H1 (cell line): ENCODE data around the gene SAT1. TPM values are rescaled to one million over a fixed set of nuclear protein-coding genes. Genes with fewer than 3 reads are reported as not detected.

Experiments
- CTCF ChIA-PET: fragments of 300-600 bp; sonication (Branson Sonifier 250); formaldehyde crosslinking; loops from one replicate; lab custom pipeline; 2021; ENCODE audit not compliant: partially characterized antibody; lab: Charles Lee
- POLR2A ChIA-PET: fragments of 300-600 bp; sonication (Branson Sonifier 250); formaldehyde crosslinking; loops from one replicate; lab custom pipeline; 2021; ENCODE audit warnings: inconsistent platforms; ENCODE audit not compliant: partially characterized antibody; lab: Charles Lee
- DNase-seq, 2 experiments: peaks; one replicate each; pipeline versions ENCODE4 v3.0.0 to v3.0.0-alpha.2; 2010 to 2022; ENCODE audit warnings: low spot score in 2 of 2, low read depth in 1 of 2, mixed read lengths in 1 of 2
- FAIRE-seq: peaks from 2 replicates; lab custom pipeline; 2011; peaks lifted over from hg19 to GRCh38; lab: Jason Lieb, UNC
- H2AFZ ChIP-seq: 2 replicates; pipeline ENCODE4 v1.8.1; 2012; ENCODE audit warnings: low read length, inconsistent platforms
- H2AK5ac ChIP-seq: 2 replicates; pipeline ENCODE4 v1.6.1; 2013; ENCODE audit warnings: low read depth, low read length
- H2BK120ac ChIP-seq: replicated peaks from 2 replicates; pipeline ENCODE3; 2013; ENCODE audit warnings: low read depth, low read length, inconsistent platforms
- H2BK12ac ChIP-seq: 2 replicates; pipeline ENCODE4 v1.6.1; 2013; ENCODE audit warnings: low read depth, low read length
- H2BK15ac ChIP-seq: 2 replicates; pipeline ENCODE4 v1.6.1; 2013; ENCODE audit warnings: low read length
- H2BK20ac ChIP-seq: 2 replicates; pipeline ENCODE4 v1.6.1; 2013; ENCODE audit warnings: low read length
- H2BK5ac ChIP-seq: 2 replicates; pipeline ENCODE4 v1.6.1; 2013; ENCODE audit warnings: low read depth, low read length
- H3K14ac ChIP-seq: 2 replicates; pipeline ENCODE4 v1.6.1; 2013; ENCODE audit warnings: inconsistent platforms; ENCODE audit not compliant: insufficient read length
- H3K18ac ChIP-seq: 2 replicates; pipeline ENCODE4 v1.6.1; 2013; ENCODE audit warnings: low read length; ENCODE audit errors: extremely low read depth
- H3K23ac ChIP-seq: 2 replicates; pipeline ENCODE4 v1.6.1; 2013; ENCODE audit warnings: inconsistent platforms; ENCODE audit not compliant: insufficient read length
- H3K23me2 ChIP-seq: 2 replicates; pipeline ENCODE4 v1.6.1; 2013; ENCODE audit warnings: low read depth, low read length
- H3K27ac ChIP-seq: 2 replicates; pipeline ENCODE4 v1.6.1; 2011; ENCODE audit warnings: low read depth, low read length, inconsistent platforms
- H3K27me3 ChIP-seq, 4 experiments: replicated peaks in 1 of 4; 1 replicate in 1 of 4; 2 replicates in 3 of 4; pipeline versions ENCODE4 v1.6.1 to v1.8.1; 2011 to 2013; ENCODE audit warnings: low read length in 3 of 4, mild to moderate bottlenecking in 3 of 4, inconsistent platforms in 2 of 4, mixed read lengths in 2 of 4, moderate library complexity in 1 of 4; ENCODE audit not compliant: control insufficient read depth in 3 of 4, insufficient read depth in 3 of 4; ENCODE audit errors: extremely low read depth in 1 of 4
- H3K36me3 ChIP-seq, 4 experiments: 2 replicates each; pipeline versions ENCODE4 v1.6.1 to v1.8.1; 2011 to 2013; ENCODE audit warnings: mild to moderate bottlenecking in 4 of 4, low read length in 3 of 4, moderate library complexity in 2 of 4, control low read depth in 1 of 4, inconsistent platforms in 1 of 4; ENCODE audit not compliant: insufficient read depth in 4 of 4, control insufficient read depth in 2 of 4
- H3K4ac ChIP-seq: replicated peaks from 2 replicates; pipeline ENCODE3; 2013; ENCODE audit warnings: low read length, low read depth, mixed read lengths, inconsistent platforms; ENCODE audit not compliant: insufficient read length
- H3K4me1 ChIP-seq, 4 experiments: replicated peaks in 1 of 4; 1 replicate in 1 of 4; 2 replicates in 3 of 4; pipeline versions ENCODE4 v1.6.1 to v1.8.1; 2011 to 2013; ENCODE audit warnings: low read length in 3 of 4, inconsistent platforms in 2 of 4, mixed read lengths in 1 of 4; ENCODE audit not compliant: insufficient read depth in 4 of 4, control insufficient read depth in 3 of 4
- H3K4me2 ChIP-seq, 2 experiments: 2 replicates each; pipeline versions ENCODE4 v1.6.1 to v1.8.1; 2011 to 2013; ENCODE audit warnings: low read depth in 2 of 2, low read length in 2 of 2, control low read depth in 1 of 2, inconsistent platforms in 1 of 2, mild to moderate bottlenecking in 1 of 2; ENCODE audit not compliant: insufficient read depth in 1 of 2
- H3K4me3 ChIP-seq, 4 experiments: fragments of 200-600, 300-600 bp in 1 of 4; sonication (generic), shearing (Covaris generic), sonication (Bioruptor Twin) in 1 of 4; 2 replicates each; pipeline versions ENCODE4 v1.5.1 to v1.8.1; 2011 to 2016; ENCODE audit warnings: low read length in 4 of 4, low read depth in 3 of 4, control low read depth in 2 of 4, inconsistent platforms in 2 of 4, mild to moderate bottlenecking in 2 of 4, mixed read lengths in 1 of 4, moderate library complexity in 1 of 4; ENCODE audit not compliant: insufficient read depth in 2 of 4; ENCODE audit errors: extremely low read depth in 1 of 4
- H3K56ac ChIP-seq: replicated peaks from 2 replicates; pipeline ENCODE3; 2013; ENCODE audit warnings: low read depth, mild to moderate bottlenecking, mixed read lengths, low read length, inconsistent platforms; ENCODE audit not compliant: insufficient read length
- H3K79me1 ChIP-seq: 2 replicates; pipeline ENCODE4 v1.6.1; 2013; ENCODE audit warnings: low read depth, low read length, control low read depth
- H3K79me2 ChIP-seq, 2 experiments: 2 replicates each; pipeline versions ENCODE4 v1.6.1 to v1.8.1; 2012 to 2013; ENCODE audit warnings: low read length in 2 of 2, mild to moderate bottlenecking in 2 of 2, inconsistent platforms in 1 of 2; ENCODE audit not compliant: insufficient read depth in 2 of 2, control insufficient read depth in 1 of 2
- H3K9ac ChIP-seq, 4 experiments: replicated peaks in 1 of 4; 1 replicate in 1 of 4; 2 replicates in 3 of 4; pipeline versions ENCODE4 v1.6.1 to v1.8.1; 2011 to 2013; ENCODE audit warnings: low read depth in 3 of 4, low read length in 3 of 4, control low read depth in 2 of 4, mild to moderate bottlenecking in 2 of 4, moderate library complexity in 2 of 4, inconsistent platforms in 1 of 4; ENCODE audit errors: extremely low read depth in 1 of 4
- H3K9me3 ChIP-seq, 2 experiments: 2 replicates each; pipeline versions ENCODE4 v1.6.1 to v1.8.1; 2012 to 2013; ENCODE audit warnings: mild to moderate bottlenecking in 2 of 2, moderate library complexity in 2 of 2, control low read depth in 1 of 2, inconsistent platforms in 1 of 2, low read depth in 1 of 2, low read length in 1 of 2, mixed read lengths in 1 of 2; ENCODE audit not compliant: insufficient read depth in 2 of 2
- H4K20me1 ChIP-seq, 2 experiments: replicated peaks in 1 of 2; 2 replicates each; pipeline versions ENCODE3 to v1.8.1; 2011 to 2013; ENCODE audit warnings: inconsistent platforms in 2 of 2, low read length in 2 of 2, mild to moderate bottlenecking in 1 of 2; ENCODE audit not compliant: insufficient read depth in 2 of 2, control insufficient read depth in 1 of 2
- H4K5ac ChIP-seq: 2 replicates; pipeline ENCODE4 v1.6.1; 2013; ENCODE audit warnings: low read length, low read depth, mixed read lengths, inconsistent platforms; ENCODE audit not compliant: insufficient read length
- H4K8ac ChIP-seq: 2 replicates; pipeline ENCODE4 v1.8.0; 2013; ENCODE audit warnings: mild to moderate bottlenecking, moderate library complexity, low read length, inconsistent platforms; ENCODE audit not compliant: insufficient read depth; ENCODE audit errors: extremely low read depth
- H4K91ac ChIP-seq: replicated peaks from 2 replicates; pipeline ENCODE3; 2013; ENCODE audit warnings: low read length, mixed read lengths, inconsistent platforms; ENCODE audit not compliant: insufficient read length
- TAF7 ChIP-seq: optimal IDR thresholded peaks from 2 replicates; pipeline ENCODE3; 2011; ENCODE audit warnings: low read depth, mild to moderate bottlenecking, inconsistent platforms, low read length, moderate library complexity, borderline replicate concordance
- WGBS, 2 experiments: shearing (Covaris generic) in 1 of 2; methylation state at CpG; one replicate each; pipeline versions ENCODE4 v1.1.6 to v1.1.7; 2013 to 2015; ENCODE audit warnings: low lambda C conversion rate in 2 of 2, mixed read lengths in 2 of 2, inconsistent platforms in 1 of 2, low coverage in 1 of 2, missing lambda C conversion rate in 1 of 2; ENCODE audit not compliant: insufficient replicate concordance in 2 of 2, insufficient coverage in 1 of 2, insufficient read length in 1 of 2; ENCODE audit errors: extremely low coverage in 1 of 2, missing lambda C conversion rate in 1 of 2; 5-methylcytosine and 5-hydroxymethylcytosine counted together
- polyA plus RNA-seq, 7 experiments: library from polyadenylated mRNA; depleted of rRNA in 3 of 7; stranded (reverse) in 5 of 7; unstranded in 2 of 7; fragments of >200 nt in 5 of 7; fragments of 200-250 nt in 2 of 7; gene quantifications; 1 replicate in 5 of 7; 2 replicates in 1 of 7; 4 replicates in 1 of 7; pipeline versions ENCODE4 v1.2.1 to v1.2.3, GENCODE V29; 2011 to 2013; ENCODE audit warnings: missing spikeins in 2 of 7, mixed read lengths in 2 of 7
- total RNA-seq: library from RNA; stranded (reverse); fragmentation: NEBNext Ultra II Directional; extraction: Animal tissue kit (Norgen Biotek cat#: 25700); gene quantifications from 2 replicates; pipeline ENCODE4 v1.2.1, GENCODE V29; 2021

The SAT1 gene
- total and polyA plus RNA-seq, 2 of the 8 experiments (the other 6 are each of a cell fraction or from before 2014, with no cell fraction given) = 29.2 to 36.8 TPM

- Histone ChIP-seq H3K27me3 (no peaks in the 10 kb centered on the region), H4K5ac (no peak overlapping the region), H2BK5ac (no peak overlapping the region), H2AK5ac (no peak overlapping the region), H2BK120ac (no peak overlapping the region), H3K23me2 (no peaks in the 10 kb centered on the region), H3K4me3 (no peak overlapping the region), H2BK20ac (no peak overlapping the region), H2BK15ac (no peak overlapping the region), H3K4me2 (no peak overlapping the region), H3K9me3 (no peaks in the 10 kb centered on the region), H4K20me1 (no peaks in the 10 kb centered on the region), H3K79me1 (no peaks in the 10 kb centered on the region), H2BK12ac (no peak overlapping the region), H3K79me2 (no peaks in the 10 kb centered on the region), H2AFZ (no peak overlapping the region), H4K91ac (no peak overlapping the region), H3K4me1 (no peaks in the 10 kb centered on the region), H3K4ac (no peak overlapping the region), H3K23ac (no peak overlapping the region), H3K36me3 (no peaks in the 10 kb centered on the region), H3K27ac (no peak overlapping the region), H3K9ac (no peak overlapping the region), H4K8ac (no peak overlapping the region; the same call in 1 of the 2 replicates), H3K18ac (no peak overlapping the region), H3K14ac (no peak overlapping the region), H3K56ac (no peak overlapping the region)
- FAIRE-seq = no peak
- 90% methylated on average over 5 of the region's 6 CpGs; no CpG with 5 or more reads in 1 of the 2 experiments for WGBS, 2 experiments
- no peak for TF ChIP-seq TAF7
- no peak for DNase-seq
- POLR2A ChIA-PET = no interaction called here
- CTCF ChIA-PET = no interaction called here
These were observed 37.3 kb downstream of the SAT1 start for GRCh38 chrX:23820235-23820782.
